Endothelial cell of umbilical vein (primary cell): ENCODE results near the gene OSTM1. TPM values are rescaled to one million over a fixed set of nuclear protein-coding genes. Genes with fewer than 3 reads are reported as not detected.

ENCODE experiments used
- BruUV-seq: library from RNA; stranded (reverse); fragments of 400-500 nt; replicated peaks from 2 replicates; lab custom pipeline; 2021; lab: Mats Ljungman, UMichigan
- CTCF ChIA-PET: fragments of 300-600, 350-600 bp; sonication (Branson Sonifier 250); formaldehyde crosslinking; loops from one replicate; lab custom pipeline; 2021; ENCODE audit warnings: antibody characterized with exemption, inconsistent platforms; lab: Charles Lee
- POLR2A ChIA-PET: fragments of 300-600, 350-600 bp; sonication (Branson Sonifier 250); formaldehyde crosslinking; loops from one replicate; lab custom pipeline; 2021; ENCODE audit warnings: antibody characterized with exemption, inconsistent platforms; lab: Charles Lee
- DNase-seq: peaks from one replicate; pipeline ENCODE4 v3.0.0-alpha.2; 2011; ENCODE audit warnings: low read depth, low spot score
- FAIRE-seq: peaks from 2 replicates; lab custom pipeline; 2011; peaks lifted over from hg19 to GRCh38; lab: Jason Lieb, UNC
- H2AFZ ChIP-seq: 2 replicates; pipeline ENCODE4 v1.6.0; 2012; ENCODE audit warnings: low read depth, low read length, control low read depth, inconsistent platforms
- H3K27ac ChIP-seq: 2 replicates; pipeline ENCODE4 v1.5.1; 2011; ENCODE audit warnings: low read depth, mild to moderate bottlenecking, control low read depth, low read length, moderate library complexity; ENCODE audit not compliant: insufficient read depth
- H3K27me3 ChIP-seq, 2 experiments: 2 replicates each; pipeline versions ENCODE4 v1.6.0 to v1.6.1; 2011; ENCODE audit warnings: low read length in 2 of 2, mixed read lengths in 1 of 2; ENCODE audit not compliant: control insufficient read depth in 2 of 2, insufficient read depth in 2 of 2
- H3K36me3 ChIP-seq, 2 experiments: 2 replicates in 1 of 2; 3 replicates in 1 of 2; pipeline ENCODE4 v1.5.1; 2011; ENCODE audit warnings: low read length in 2 of 2, mild to moderate bottlenecking in 1 of 2, moderate library complexity in 1 of 2; ENCODE audit not compliant: control insufficient read depth in 2 of 2, insufficient read depth in 2 of 2; ENCODE audit errors: extremely low read depth in 1 of 2
- H3K4me1 ChIP-seq: 3 replicates; pipeline ENCODE4 v1.5.1; 2011; ENCODE audit warnings: mild to moderate bottlenecking, low read length; ENCODE audit not compliant: control insufficient read depth, insufficient read depth; ENCODE audit errors: extremely low read depth
- H3K4me2 ChIP-seq: 2 replicates; pipeline ENCODE4 v1.6.1; 2011; ENCODE audit warnings: low read length, control low read depth, mixed read lengths; ENCODE audit not compliant: insufficient read depth
- H3K4me3 ChIP-seq, 3 experiments: fragments of 200-600 bp in 1 of 3; sonication (generic), shearing (Covaris generic) in 1 of 3; replicated peaks in 1 of 3; 2 replicates each; pipeline ENCODE4 v1.5.1; 2011 to 2016; ENCODE audit warnings: control low read depth in 3 of 3, low read length in 3 of 3, mild to moderate bottlenecking in 2 of 3, inconsistent platforms in 1 of 3, low read depth in 1 of 3, moderate library complexity in 1 of 3; ENCODE audit not compliant: insufficient read depth in 1 of 3
- H3K79me2 ChIP-seq: 2 replicates; pipeline ENCODE4 v1.6.0; 2012; ENCODE audit warnings: low read length, inconsistent platforms; ENCODE audit not compliant: control insufficient read depth, insufficient read depth
- H3K9ac ChIP-seq: replicated peaks from 2 replicates; pipeline ENCODE3; 2011; ENCODE audit warnings: low read length, control low read depth; ENCODE audit not compliant: insufficient read depth; ENCODE audit errors: extremely low read depth
- H3K9me1 ChIP-seq: replicated peaks from 3 replicates; pipeline ENCODE4 v1.6.0; 2011; ENCODE audit warnings: mild to moderate bottlenecking, low read length; ENCODE audit not compliant: control insufficient read depth, insufficient read depth; ENCODE audit errors: extremely low read depth
- H3K9me3 ChIP-seq: replicated peaks from 2 replicates; pipeline ENCODE4 v1.5.1; 2012; ENCODE audit warnings: low read length, inconsistent platforms; ENCODE audit not compliant: control insufficient read depth, insufficient read depth
- H4K20me1 ChIP-seq: replicated peaks from 2 replicates; pipeline ENCODE3; 2011; ENCODE audit warnings: mild to moderate bottlenecking, low read length; ENCODE audit not compliant: control insufficient read depth, insufficient read depth; ENCODE audit errors: extremely low read depth
- EZH2 ChIP-seq: IDR thresholded peaks from 2 replicates; pipeline ENCODE4 v1.6.1; 2012; ENCODE audit warnings: borderline replicate concordance, low read depth, mild to moderate bottlenecking, moderate library complexity, low read length, inconsistent platforms; ENCODE audit not compliant: severe bottlenecking
- FOS ChIP-seq: IDR thresholded peaks from 2 replicates; pipeline ENCODE4 v1.6.1; 2011; ENCODE audit warnings: mild to moderate bottlenecking, low read length, moderate library complexity, borderline replicate concordance; ENCODE audit not compliant: insufficient read depth
- GATA2 ChIP-seq: IDR thresholded peaks from 2 replicates; pipeline ENCODE4 v1.7.0; 2011; ENCODE audit warnings: low read depth, mild to moderate bottlenecking, moderate library complexity, mixed read lengths, low read length; ENCODE audit not compliant: insufficient read length, insufficient read depth
- JUN ChIP-seq: IDR thresholded peaks from 2 replicates; pipeline ENCODE4 v1.6.1; 2011; ENCODE audit warnings: borderline replicate concordance, low read depth; ENCODE audit not compliant: insufficient read length, insufficient read depth
- MYC ChIP-seq: IDR thresholded peaks from one replicate; pipeline ENCODE4 v1.6.1; 2011; ENCODE audit warnings: mild to moderate bottlenecking, low read depth, low read length
- POLR2A ChIP-seq: IDR thresholded peaks from 2 replicates; pipeline ENCODE4 v1.6.1; 2012; ENCODE audit warnings: low read depth, mild to moderate bottlenecking, control low read depth, low read length
- POLR2AphosphoS5 ChIP-seq: IDR thresholded peaks from 2 replicates; pipeline ENCODE4 v1.6.1; 2012; ENCODE audit warnings: low read depth, mild to moderate bottlenecking, control low read depth, low read length, moderate library complexity; ENCODE audit not compliant: insufficient read depth
- dilution Hi-C: fragments of 300-500 bp; cut with MboI; formaldehyde crosslinking; loops from one replicate; pipeline ENCODE4 v1.15.0; 2019; ENCODE audit warnings: low sequenced_read_pairs; ENCODE audit not compliant: extremely low pct_ligation_motif_present
- intact Hi-C: fragments of 100-400 bp; cut with micrococcal nuclease; formaldehyde crosslinking; loops from one replicate; pipeline ENCODE4 v1.10.0; 2022
- polyA plus RNA-seq, 4 experiments: library from polyadenylated mRNA; depleted of rRNA in 3 of 4; stranded (reverse) in 3 of 4; unstranded in 1 of 4; fragments of >200 nt; gene quantifications; 2 replicates each; pipeline versions ENCODE4 v1.2.1 to v1.2.3, GENCODE V29; 2011 to 2012; ENCODE audit warnings: missing spikeins in 1 of 4
- total RNA-seq: library from RNA; stranded (reverse); gene quantifications from 2 replicates; pipeline ENCODE4 v1.2.3, GENCODE V29; 2021
- TF ChIP-seq, protein P1 (sequence below), 2 donors: IDR thresholded peaks; 1 replicate in 1 of 2; 2 replicates in 1 of 2; pipeline ENCODE4 v1.5.1; 2011; ENCODE audit warnings: low read length in 2 of 2, mild to moderate bottlenecking in 2 of 2, moderate library complexity in 2 of 2, control low read depth in 1 of 2, inconsistent platforms in 1 of 2, low read depth in 1 of 2; ENCODE audit not compliant: insufficient read depth in 1 of 2; ENCODE audit errors: extremely low read depth in 1 of 2
- TF ChIP-seq, protein P2 (sequence below): IDR thresholded peaks from 2 replicates; pipeline ENCODE4 v1.6.1; 2011; ENCODE audit not compliant: insufficient read depth, insufficient read length

The OSTM1 gene
- total and polyA plus RNA-seq, 2 donors (not counting 3 experiments of a cell fraction or from before 2014, with no cell fraction given), result 23.1 to 26.4 TPM

DNA sequence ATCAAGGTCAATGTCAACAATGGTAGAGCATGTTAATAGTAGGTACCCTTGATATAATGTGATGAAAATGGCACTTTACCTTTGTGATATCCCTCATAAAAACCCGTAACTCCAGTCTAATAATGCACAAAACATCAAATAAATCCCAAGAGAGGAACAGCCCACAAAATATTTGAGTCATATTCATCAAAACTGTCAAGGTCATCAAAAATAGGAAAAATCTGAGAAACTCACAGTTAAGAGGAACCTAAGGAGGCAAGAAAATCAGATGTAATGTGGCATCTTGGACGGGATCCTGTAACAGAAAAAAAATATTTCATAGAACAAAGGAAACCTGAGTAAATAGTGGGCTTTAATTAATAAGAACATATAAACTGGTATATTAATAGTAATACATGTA lies 25.5 kb upstream of the OSTM1 start:
- Histone ChIP-seq H3K4me2 (no peak overlapping the region), H3K9me3 (no peaks in the 10 kb centered on the region), H3K27ac (no peak overlapping the region), H2AFZ (no peak overlapping the region), H3K79me2 (no peaks in the 10 kb centered on the region), H3K9ac (no peak overlapping the region), H3K36me3 (no peaks in the 10 kb centered on the region), H3K9me1 (no peaks in the 10 kb centered on the region), H3K4me1 (no peaks in the 10 kb centered on the region), H3K27me3 (peaks cover 7 to 8% of the 10 kb centered on the region in 2 experiments), H3K4me3 (no peak overlapping the region), H4K20me1 (no peaks in the 10 kb centered on the region)
- no peak for FAIRE-seq
- DNase-seq, result no peak
- ChIA-PET POLR2A (no interaction called here), CTCF (no interaction called here)
- intact Hi-C loops (no loop called here), dilution Hi-C loops (no loop called here)
- BruUV-seq, result no TSS peak
- TF ChIP-seq JUN (no peak), FOS (no peak), EZH2 (no peak), GATA2 (no peak), POLR2A (no peak), MYC (no peak), POLR2AphosphoS5 (no peak)
- TF ChIP-seq, protein P1, sequence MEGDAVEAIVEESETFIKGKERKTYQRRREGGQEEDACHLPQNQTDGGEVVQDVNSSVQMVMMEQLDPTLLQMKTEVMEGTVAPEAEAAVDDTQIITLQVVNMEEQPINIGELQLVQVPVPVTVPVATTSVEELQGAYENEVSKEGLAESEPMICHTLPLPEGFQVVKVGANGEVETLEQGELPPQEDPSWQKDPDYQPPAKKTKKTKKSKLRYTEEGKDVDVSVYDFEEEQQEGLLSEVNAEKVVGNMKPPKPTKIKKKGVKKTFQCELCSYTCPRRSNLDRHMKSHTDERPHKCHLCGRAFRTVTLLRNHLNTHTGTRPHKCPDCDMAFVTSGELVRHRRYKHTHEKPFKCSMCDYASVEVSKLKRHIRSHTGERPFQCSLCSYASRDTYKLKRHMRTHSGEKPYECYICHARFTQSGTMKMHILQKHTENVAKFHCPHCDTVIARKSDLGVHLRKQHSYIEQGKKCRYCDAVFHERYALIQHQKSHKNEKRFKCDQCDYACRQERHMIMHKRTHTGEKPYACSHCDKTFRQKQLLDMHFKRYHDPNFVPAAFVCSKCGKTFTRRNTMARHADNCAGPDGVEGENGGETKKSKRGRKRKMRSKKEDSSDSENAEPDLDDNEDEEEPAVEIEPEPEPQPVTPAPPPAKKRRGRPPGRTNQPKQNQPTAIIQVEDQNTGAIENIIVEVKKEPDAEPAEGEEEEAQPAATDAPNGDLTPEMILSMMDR (IDR thresholded peaks at IDR 0.05; ENCODE audit: extremely low read depth in 1 of 2, insufficient read depth in 1 of 2, low read depth in 1 of 2, low read length in 2 of 2), result no peak
- TF ChIP-seq, protein P2, sequence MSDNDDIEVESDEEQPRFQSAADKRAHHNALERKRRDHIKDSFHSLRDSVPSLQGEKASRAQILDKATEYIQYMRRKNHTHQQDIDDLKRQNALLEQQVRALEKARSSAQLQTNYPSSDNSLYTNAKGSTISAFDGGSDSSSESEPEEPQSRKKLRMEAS, result no peak
